HG03575 (cell line): ENCODE results near the gene MBD5.

ENCODE experiments used
- ATAC-seq: cut with Tn5 transposase; IDR thresholded peaks from one replicate; pipeline ENCODE4 v1.9.1; 2021; ENCODE audit not compliant: unreplicated experiment, insufficient number of reproducible peaks, low FRiP score; ENCODE audit errors: extremely low read depth

MBD5 gene

GRCh38 chr2:148258124-148258523, 237.2 kb downstream of the MBD5 start:
- no peak for ATAC-seq

- no peak for ATAC-seq
Measured at GRCh38 chr2:148259674-148260073, 238.8 kb downstream of the MBD5 start.

GRCh38 chr2:148263890-148264289, 243.0 kb downstream of the MBD5 start:
- ATAC-seq: no peak

DNA sequence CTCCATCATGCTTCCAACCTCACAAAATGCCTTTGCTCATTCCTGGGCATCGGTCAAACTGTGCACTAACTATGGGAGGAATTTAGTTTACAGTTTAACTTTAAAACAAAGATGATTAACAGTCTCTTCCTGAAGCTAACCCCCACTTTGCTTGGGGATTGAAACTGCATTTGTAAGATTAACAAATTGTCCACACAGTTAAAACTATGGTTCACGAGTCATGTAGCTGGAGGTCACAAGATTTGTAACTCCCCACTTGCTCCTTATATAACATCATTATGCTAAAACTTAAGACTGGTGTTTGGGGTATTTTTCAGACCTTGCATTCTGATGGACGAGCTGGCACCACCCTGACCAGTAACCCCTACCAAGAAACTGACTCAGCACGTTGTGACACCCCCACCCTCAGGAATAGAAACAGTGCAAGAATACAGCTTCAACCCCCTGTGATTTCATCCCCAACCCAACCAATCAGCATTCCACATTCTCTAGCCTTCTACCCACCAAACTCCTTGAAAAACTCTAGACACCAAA, 252.3 kb downstream of the MBD5 start:
- ATAC-seq: no peak

- no peak for ATAC-seq
Measured at GRCh38 chr2:148279216-148279615, 258.3 kb downstream of the MBD5 start.

- no peak for ATAC-seq
Measured at GRCh38 chr2:148282201-148282600, 261.3 kb downstream of the MBD5 start.

GRCh38 chr2:148292431-148292830, 271.5 kb downstream of the MBD5 start:
- ATAC-seq: no peak

GRCh38 chr2:148298196-148298595, 277.3 kb downstream of the MBD5 start:
- no peak for ATAC-seq

DNA sequence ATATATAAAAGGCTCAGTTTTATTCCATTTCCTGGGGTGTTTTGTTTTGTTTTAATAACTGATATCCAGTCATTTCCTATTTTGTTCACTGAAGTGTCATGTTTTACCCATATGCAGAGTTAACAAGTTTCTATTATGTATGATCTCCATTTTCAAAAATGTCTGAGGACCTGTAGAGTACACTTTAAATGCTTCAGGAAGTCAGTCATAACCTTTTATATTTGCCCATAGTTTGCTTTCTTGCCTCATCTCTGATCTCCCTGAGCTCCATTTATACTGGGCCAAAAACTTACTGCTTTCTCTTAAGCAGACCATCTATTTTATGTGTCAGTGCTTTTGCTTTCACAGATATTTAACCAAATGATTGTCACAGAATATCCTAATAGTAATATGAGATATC, 278.7 kb downstream of the MBD5 start:
- no peak for ATAC-seq

- no peak for ATAC-seq
Measured at GRCh38 chr2:148300544-148300943, 279.7 kb downstream of the MBD5 start.

DNA sequence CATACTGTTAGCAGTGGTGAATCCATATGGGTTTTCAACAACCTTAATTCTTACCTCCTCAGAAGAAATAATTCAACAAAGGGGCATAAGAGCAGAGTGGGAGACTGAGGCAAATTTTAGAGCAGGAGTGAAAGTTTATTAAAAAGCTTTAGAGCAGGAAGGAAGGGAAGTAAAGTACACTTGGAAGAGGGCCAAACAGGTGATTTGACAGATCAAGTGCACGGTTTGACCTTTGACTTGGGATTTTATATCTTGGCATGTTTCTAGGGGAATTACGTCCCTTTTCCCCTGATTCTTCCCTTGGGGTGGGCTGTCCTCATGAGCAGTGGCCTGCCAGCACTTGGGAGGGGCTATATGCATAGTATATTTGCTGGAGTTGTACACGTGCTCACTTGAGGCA, 280.5 kb downstream of the MBD5 start:
- no peak for ATAC-seq

DNA sequence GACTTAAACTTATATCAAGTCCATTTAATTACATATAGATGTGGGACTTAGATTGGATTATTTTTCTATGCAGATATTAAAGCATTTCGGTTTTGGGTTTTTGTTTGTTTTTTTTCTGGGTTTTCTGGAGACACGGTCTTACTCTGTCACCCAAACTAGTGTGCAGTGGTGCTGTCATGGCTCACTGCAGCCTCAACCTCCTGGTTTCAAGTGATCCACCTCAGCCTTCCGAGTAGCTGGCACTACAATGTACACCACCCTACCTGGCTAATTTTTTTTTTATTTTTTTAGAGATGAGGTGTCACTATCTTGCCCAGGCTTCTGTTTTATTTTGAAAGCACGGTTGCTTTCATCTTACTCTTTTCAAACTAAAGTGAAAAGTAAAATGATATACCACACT, 281.6 kb downstream of the MBD5 start:
- ATAC-seq: no peak

DNA sequence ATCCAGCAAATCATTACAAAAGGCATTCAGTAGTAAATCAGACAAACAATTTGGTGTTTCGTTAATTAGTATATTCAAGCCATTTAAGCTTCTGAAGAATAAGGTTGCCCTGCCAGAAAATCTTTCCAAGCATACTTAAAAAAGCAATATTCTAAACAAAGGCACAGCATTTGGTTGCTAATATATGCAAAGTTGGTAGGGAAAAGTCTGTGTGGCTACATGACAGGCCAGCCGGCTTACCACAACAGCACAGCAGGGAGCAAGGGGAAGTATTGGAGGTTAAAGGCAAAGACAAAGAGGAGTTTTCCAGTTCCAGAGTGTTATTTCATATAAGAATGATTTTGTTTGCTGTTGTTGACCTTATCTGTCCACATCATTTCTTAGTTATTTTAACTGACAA, 282.3 kb downstream of the MBD5 start:
- ATAC-seq: no peak

GRCh38 chr2:148305476-148305875, 284.6 kb downstream of the MBD5 start:
- no peak for ATAC-seq

DNA sequence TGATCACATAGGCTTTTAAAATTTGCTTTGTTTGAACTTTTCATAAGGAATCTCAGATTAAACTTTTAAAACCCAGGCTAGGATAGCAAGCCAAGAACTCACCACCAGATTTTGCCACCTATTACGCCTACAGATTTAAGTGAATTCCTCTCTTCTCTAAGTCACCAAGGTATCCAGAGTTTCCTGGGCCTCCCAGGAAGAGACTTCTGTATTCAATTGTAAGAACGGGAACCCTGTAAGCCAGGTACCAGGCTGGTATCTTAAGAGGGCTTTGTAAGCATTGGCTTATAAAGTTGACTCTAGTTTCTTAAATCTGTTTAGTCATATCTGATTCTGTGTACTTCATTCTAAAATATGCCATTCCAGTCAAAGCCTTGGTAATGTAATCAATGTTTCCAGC, 285.1 kb downstream of the MBD5 start:
- ATAC-seq: no peak

DNA sequence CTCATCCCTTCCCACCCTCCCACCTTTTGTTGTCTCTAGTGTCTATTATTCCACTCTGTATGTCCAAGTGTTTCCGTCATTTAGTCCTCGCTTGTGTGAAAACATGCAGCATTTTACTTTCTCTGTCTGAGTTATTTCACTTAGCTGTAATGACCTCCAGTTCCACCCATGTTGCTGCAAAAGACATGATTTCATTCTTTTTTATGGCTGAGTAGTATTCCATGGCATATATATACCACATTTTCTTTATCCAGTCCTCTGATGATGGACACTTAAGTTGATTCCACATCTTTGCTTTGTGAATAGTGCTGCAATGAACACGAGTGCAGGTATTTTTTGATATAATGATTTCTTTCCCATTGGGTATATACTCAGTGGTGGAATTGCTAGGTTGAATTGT, 296.7 kb downstream of the MBD5 start:
- no peak for ATAC-seq

GRCh38 chr2:148338541-148338940, 317.6 kb downstream of the MBD5 start:
- ATAC-seq: no peak

- ATAC-seq: no peak
Measured at GRCh38 chr2:148342086-148342485, 321.2 kb downstream of the MBD5 start.

DNA sequence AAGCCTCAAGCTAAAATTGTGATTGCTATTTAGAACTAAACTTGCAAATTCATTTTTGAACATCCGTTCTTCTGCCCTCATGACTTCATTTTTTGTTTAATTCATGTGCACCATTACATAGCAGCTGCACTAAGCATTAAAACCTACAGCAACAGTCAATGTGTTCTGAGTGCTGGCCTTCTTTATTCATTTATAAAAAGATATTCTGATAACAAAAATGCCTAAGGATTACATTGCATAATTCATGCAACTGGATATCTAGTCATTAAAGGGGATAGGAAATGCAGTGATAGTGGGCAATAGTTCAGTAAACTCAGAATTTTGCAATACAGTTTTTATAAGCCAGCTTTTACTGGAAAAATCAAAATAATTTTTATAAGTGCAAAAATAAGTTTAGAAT, 329.3 kb downstream of the MBD5 start:
- ATAC-seq: no peak

DNA sequence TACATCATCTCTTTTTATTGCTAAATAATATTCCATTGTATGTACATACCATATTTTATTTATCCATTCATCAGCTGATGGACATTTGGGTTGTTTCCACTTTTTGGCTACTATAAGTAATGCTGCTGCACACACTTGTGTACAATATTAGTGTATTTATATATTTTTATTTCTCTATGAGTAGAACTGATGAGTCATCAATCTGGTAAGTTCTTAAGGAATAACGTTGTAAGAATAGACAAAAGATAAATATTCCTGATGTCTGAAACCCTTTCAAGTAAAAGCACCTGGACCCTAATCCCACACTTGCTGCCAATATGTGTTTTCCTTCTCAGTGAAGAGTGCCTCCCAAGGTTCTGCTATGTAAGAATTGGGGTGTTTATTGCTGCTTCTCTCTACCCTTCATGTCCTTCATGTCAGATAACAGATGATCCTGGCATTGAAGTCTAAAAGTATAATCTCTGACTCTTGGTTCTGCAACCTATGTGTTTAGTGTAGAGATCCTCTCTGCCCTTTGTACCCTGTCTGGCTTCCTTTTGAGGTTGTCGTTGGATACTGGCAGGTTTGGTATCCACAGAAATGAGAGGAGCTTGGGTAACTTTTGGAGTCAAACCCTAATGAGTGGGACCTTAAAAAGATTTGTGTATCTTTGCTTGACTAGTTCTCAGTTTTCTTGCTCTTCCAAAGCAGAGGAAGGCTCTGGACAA, 330.7 kb downstream of the MBD5 start:
- ATAC-seq: no peak

DNA sequence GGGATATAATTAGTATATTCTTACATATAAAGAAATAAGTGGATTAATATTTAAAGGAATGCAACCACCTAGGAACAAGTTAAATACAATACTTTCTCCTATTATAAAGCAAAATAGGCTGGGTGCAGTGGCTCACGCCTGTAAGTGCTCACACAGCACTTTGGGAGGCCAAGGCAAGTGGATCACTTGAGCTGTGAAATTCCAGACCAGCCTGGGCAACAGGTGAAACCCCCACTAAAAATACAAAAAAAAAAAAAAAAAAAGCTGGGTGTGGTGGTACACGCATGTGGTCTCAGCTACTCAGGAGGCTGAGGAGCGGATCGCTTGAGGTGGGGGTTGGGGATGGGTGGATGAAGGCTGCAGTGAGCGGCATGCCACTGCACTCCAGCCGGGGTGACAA, 337.5 kb downstream of the MBD5 start:
- ATAC-seq: no peak
